Liver (tissue), 9 donors: ENCODE data around the gene TMEM165. TPM values are rescaled to one million over a fixed set of nuclear protein-coding genes. Genes with fewer than 3 reads are reported as not detected.

Experiments
- DNase-seq: peaks from one replicate; pipeline ENCODE4 v3.0.0-alpha.2; 2017; ENCODE audit warnings: low spot score
- H3K27ac ChIP-seq, 2 donors: one replicate each; pipeline ENCODE4 v1.7.0; 2013; ENCODE audit warnings: inconsistent platforms in 2 of 2, low read length in 2 of 2, control low read depth in 1 of 2, low read depth in 1 of 2, mild to moderate bottlenecking in 1 of 2
- H3K27me3 ChIP-seq, 4 donors: one replicate each; pipeline versions ENCODE4 v1.6.1 to v1.7.0; 2013; ENCODE audit warnings: low read length in 3 of 4, inconsistent platforms in 1 of 4, mild to moderate bottlenecking in 1 of 4, moderate library complexity in 1 of 4; ENCODE audit not compliant: control insufficient read depth in 4 of 4, insufficient read depth in 4 of 4
- H3K36me3 ChIP-seq, 4 donors: one replicate each; pipeline versions ENCODE4 v1.6.1 to v1.7.0; 2013; ENCODE audit warnings: low read length in 3 of 4, mild to moderate bottlenecking in 3 of 4, low read depth in 1 of 4, moderate library complexity in 1 of 4; ENCODE audit not compliant: control insufficient read depth in 4 of 4, insufficient read depth in 3 of 4
- H3K4me1 ChIP-seq, 4 donors: one replicate each; pipeline versions ENCODE4 v1.6.1 to v1.7.0; 2013; ENCODE audit warnings: low read length in 3 of 4, mild to moderate bottlenecking in 3 of 4, moderate library complexity in 1 of 4; ENCODE audit not compliant: control insufficient read depth in 4 of 4, insufficient read depth in 4 of 4
- H3K4me3 ChIP-seq, 3 donors: one replicate each; pipeline versions ENCODE4 v1.6.1 to v1.7.0; 2013; ENCODE audit warnings: low read length in 3 of 3, control low read depth in 1 of 3, low read depth in 1 of 3, mild to moderate bottlenecking in 1 of 3
- H3K9ac ChIP-seq, 2 donors: one replicate each; pipeline ENCODE4 v1.7.0; 2013; ENCODE audit warnings: low read length in 2 of 2, mild to moderate bottlenecking in 2 of 2, moderate library complexity in 2 of 2, control low read depth in 1 of 2, low read depth in 1 of 2
- H3K9me3 ChIP-seq, 4 donors: one replicate each; pipeline versions ENCODE4 v1.6.1 to v1.7.0; 2013; ENCODE audit warnings: low read length in 3 of 4; ENCODE audit not compliant: control insufficient read depth in 4 of 4
- EGR1 ChIP-seq, 2 donors: IDR thresholded peaks; 2 replicates each; pipeline ENCODE4 v1.6.1; 2016 to 2018; ENCODE audit warnings: antibody characterized with exemption in 2 of 2, low read depth in 2 of 2
- FOXA2 ChIP-seq: IDR thresholded peaks from 2 replicates; pipeline ENCODE4 v1.6.1; 2016; ENCODE audit warnings: antibody characterized with exemption
- HNF4G ChIP-seq: IDR thresholded peaks from 2 replicates; pipeline ENCODE4 v1.6.1; 2016; ENCODE audit warnings: antibody characterized with exemption
- JUND ChIP-seq, 2 donors: IDR thresholded peaks; 2 replicates each; pipeline ENCODE4 v1.6.1; 2016; ENCODE audit warnings: antibody characterized with exemption in 2 of 2
- NR2F2 ChIP-seq: IDR thresholded peaks from 2 replicates; pipeline ENCODE4 v1.6.1; 2016; ENCODE audit warnings: antibody characterized with exemption
- RAD21 ChIP-seq, 2 donors: IDR thresholded peaks; 2 replicates each; pipeline ENCODE4 v1.6.1; 2016; ENCODE audit warnings: antibody characterized with exemption in 2 of 2, mild to moderate bottlenecking in 2 of 2
- RXRA ChIP-seq, 2 donors: IDR thresholded peaks; 2 replicates each; pipeline ENCODE4 v1.6.1; 2017 to 2018; ENCODE audit warnings: antibody characterized with exemption in 2 of 2, mild to moderate bottlenecking in 1 of 2
- SP1 ChIP-seq: IDR thresholded peaks from 2 replicates; pipeline ENCODE4 v1.6.1; 2018; ENCODE audit warnings: antibody characterized with exemption, mild to moderate bottlenecking
- TAF1 ChIP-seq: conservative IDR thresholded peaks from 2 replicates; pipeline ENCODE4 v1.6.1; 2016; ENCODE audit warnings: antibody characterized with exemption, mild to moderate bottlenecking
- YY1 ChIP-seq: IDR thresholded peaks from 2 replicates; pipeline ENCODE4 v1.6.1; 2016; ENCODE audit warnings: antibody characterized with exemption, mild to moderate bottlenecking
- WGBS: extraction: QIAGEN DNeasy Blood & Tissue Kit; methylation state at CpG from one replicate; pipeline ENCODE4 v1.1.7; 2013; 5-methylcytosine and 5-hydroxymethylcytosine counted together
- polyA plus RNA-seq, 2 donors: library from polyadenylated mRNA; stranded (reverse) in 1 of 2; unstranded in 1 of 2; fragments of 200-250 nt in 1 of 2; fragments of >200 nt in 1 of 2; fragmentation: Nextera tagmentation in 1 of 2; extraction: Ambion mirVana in 1 of 2; gene quantifications; one replicate each; pipeline versions ENCODE4 v1.2.1 to v1.2.3, GENCODE V29; 2013 to 2015
- total RNA-seq, 2 donors: library from RNA; depleted of rRNA; stranded (reverse); fragments of >200 nt; gene quantifications; one replicate each; pipeline ENCODE4 v1.2.3, GENCODE V29; 2014
- TF ChIP-seq, protein P1 (sequence below): fragments of 150-350 bp; IDR thresholded peaks from 2 replicates; pipeline ENCODE4 v1.5.1; 2017; ENCODE audit warnings: improper control_type of control experiment, low read depth, low read length; ENCODE audit not compliant: missing input control
- TF ChIP-seq, protein P2 (sequence below): IDR thresholded peaks from 2 replicates; pipeline ENCODE4 v1.6.1; 2016; ENCODE audit warnings: antibody characterized with exemption
- TF ChIP-seq, protein P3 (sequence below): IDR thresholded peaks from 2 replicates; pipeline ENCODE4 v1.6.1; 2016; ENCODE audit warnings: antibody characterized with exemption
- TF ChIP-seq, protein P4 (sequence below): IDR thresholded peaks from 2 replicates; pipeline ENCODE4 v1.6.1; 2016; ENCODE audit warnings: antibody characterized with exemption
- TF ChIP-seq, protein P5 (sequence below): IDR thresholded peaks from 2 replicates; pipeline ENCODE4 v1.6.1; 2016; ENCODE audit warnings: antibody characterized with exemption, mild to moderate bottlenecking
- donor health status: healthy.
- donor health status: healthy.
- donor health status: healthy.
- donor health status: healthy.
- donor health status: healthy.

TMEM165 gene
- total and polyA plus RNA-seq, 4 donors, result 16.4 to 42.1 (median 29.1) TPM

DNA sequence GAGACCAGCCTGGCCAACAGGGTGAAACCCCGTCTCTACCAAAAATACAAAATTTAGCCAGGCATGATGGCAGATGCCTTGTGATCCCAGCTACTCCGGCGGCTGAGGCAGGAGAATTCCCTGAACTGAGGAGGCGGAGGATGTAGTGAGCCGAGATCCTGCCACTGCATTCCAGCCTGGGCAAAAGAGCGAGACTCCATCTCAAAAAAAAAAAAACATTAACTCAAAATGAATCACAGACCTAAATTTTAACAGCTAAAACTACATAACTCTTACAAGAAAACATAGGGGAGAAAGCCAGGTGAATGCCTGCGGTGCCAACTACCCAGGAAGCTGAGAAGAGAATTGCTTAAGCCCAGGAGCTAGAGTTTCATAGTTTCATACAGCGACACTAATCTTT lies 54.8 kb downstream of the TMEM165 start:
- peaks cover 6 to 33% (median 29%) of the 10 kb centered on the region in 4 donors for H3K36me3 ChIP-seq

DNA sequence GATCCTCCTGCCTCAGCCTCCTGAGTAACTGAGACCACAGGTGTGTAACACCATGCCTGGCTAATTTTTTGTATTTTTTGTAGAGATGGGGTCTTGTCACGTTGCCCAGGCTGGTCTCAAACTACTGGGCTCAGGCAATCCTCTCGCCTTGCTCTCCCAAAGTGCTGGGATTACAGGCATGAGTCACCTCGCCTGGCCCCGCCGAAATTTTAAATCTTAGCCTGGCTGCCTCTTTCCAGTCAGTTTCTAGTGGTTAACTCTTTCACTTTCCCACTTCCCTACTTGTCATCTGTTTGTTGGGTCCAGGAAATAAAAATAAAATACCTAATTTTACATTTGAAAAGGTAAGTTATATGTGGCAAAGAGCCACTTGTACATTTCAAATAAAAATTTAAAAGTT lies 62.4 kb downstream of the TMEM165 start:
- no peak overlapping the region for H3K27ac ChIP-seq
- H3K4me1 ChIP-seq, result no peaks in the 10 kb centered on the region
- peaks cover 0 to 21% (median 3%) of the 10 kb centered on the region in 4 donors for H3K36me3 ChIP-seq
- TF ChIP-seq EGR1 (IDR thresholded peaks at IDR 0.05; ENCODE audit: low read depth in 2 of 2) (no peak), TAF1 (no peak), RXRA (IDR thresholded peaks at IDR 0.05) (no peak), FOXA2 (no peak), NR2F2 (no peak), HNF4G (no peak), YY1 (no peak), JUND (IDR thresholded peaks at IDR 0.05) (no peak), RAD21 (IDR thresholded peaks at IDR 0.05) (no peak), SP1 (no peak)
- TF ChIP-seq, protein P1, sequence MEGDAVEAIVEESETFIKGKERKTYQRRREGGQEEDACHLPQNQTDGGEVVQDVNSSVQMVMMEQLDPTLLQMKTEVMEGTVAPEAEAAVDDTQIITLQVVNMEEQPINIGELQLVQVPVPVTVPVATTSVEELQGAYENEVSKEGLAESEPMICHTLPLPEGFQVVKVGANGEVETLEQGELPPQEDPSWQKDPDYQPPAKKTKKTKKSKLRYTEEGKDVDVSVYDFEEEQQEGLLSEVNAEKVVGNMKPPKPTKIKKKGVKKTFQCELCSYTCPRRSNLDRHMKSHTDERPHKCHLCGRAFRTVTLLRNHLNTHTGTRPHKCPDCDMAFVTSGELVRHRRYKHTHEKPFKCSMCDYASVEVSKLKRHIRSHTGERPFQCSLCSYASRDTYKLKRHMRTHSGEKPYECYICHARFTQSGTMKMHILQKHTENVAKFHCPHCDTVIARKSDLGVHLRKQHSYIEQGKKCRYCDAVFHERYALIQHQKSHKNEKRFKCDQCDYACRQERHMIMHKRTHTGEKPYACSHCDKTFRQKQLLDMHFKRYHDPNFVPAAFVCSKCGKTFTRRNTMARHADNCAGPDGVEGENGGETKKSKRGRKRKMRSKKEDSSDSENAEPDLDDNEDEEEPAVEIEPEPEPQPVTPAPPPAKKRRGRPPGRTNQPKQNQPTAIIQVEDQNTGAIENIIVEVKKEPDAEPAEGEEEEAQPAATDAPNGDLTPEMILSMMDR, result no peak
- TF ChIP-seq, protein P2, sequence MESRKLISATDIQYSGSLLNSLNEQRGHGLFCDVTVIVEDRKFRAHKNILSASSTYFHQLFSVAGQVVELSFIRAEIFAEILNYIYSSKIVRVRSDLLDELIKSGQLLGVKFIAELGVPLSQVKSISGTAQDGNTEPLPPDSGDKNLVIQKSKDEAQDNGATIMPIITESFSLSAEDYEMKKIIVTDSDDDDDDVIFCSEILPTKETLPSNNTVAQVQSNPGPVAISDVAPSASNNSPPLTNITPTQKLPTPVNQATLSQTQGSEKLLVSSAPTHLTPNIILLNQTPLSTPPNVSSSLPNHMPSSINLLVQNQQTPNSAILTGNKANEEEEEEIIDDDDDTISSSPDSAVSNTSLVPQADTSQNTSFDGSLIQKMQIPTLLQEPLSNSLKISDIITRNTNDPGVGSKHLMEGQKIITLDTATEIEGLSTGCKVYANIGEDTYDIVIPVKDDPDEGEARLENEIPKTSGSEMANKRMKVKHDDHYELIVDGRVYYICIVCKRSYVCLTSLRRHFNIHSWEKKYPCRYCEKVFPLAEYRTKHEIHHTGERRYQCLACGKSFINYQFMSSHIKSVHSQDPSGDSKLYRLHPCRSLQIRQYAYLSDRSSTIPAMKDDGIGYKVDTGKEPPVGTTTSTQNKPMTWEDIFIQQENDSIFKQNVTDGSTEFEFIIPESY, result no peak
- TF ChIP-seq, protein P3, sequence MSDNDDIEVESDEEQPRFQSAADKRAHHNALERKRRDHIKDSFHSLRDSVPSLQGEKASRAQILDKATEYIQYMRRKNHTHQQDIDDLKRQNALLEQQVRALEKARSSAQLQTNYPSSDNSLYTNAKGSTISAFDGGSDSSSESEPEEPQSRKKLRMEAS, result no peak
- TF ChIP-seq, protein P4, sequence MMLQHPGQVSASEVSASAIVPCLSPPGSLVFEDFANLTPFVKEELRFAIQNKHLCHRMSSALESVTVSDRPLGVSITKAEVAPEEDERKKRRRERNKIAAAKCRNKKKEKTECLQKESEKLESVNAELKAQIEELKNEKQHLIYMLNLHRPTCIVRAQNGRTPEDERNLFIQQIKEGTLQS, result no peak
- 93% methylated on average over 5 of the region's 5 CpGs for WGBS
- no peaks in the 10 kb centered on the region for H3K9me3 ChIP-seq
- no peak overlapping the region for H3K4me3 ChIP-seq
- H3K27me3 ChIP-seq, result no peaks in the 10 kb centered on the region
- no peak for DNase-seq
- H3K9ac ChIP-seq, result no peak overlapping the region

More for the DNA sequence above, 54.8 kb downstream of the TMEM165 start:
- no peaks in the 10 kb centered on the region for H3K4me1 ChIP-seq
- no peak overlapping the region for H3K9ac ChIP-seq
- H3K27ac ChIP-seq, result no peak overlapping the region
- no peaks in the 10 kb centered on the region for H3K27me3 ChIP-seq
- H3K4me3 ChIP-seq, result no peak overlapping the region
- no peaks in the 10 kb centered on the region for H3K9me3 ChIP-seq
- no peak for TF ChIP-seq SP1
- WGBS, result 85% methylated on average over 8 of the region's 8 CpGs
- DNase-seq, result no peak

DNA sequence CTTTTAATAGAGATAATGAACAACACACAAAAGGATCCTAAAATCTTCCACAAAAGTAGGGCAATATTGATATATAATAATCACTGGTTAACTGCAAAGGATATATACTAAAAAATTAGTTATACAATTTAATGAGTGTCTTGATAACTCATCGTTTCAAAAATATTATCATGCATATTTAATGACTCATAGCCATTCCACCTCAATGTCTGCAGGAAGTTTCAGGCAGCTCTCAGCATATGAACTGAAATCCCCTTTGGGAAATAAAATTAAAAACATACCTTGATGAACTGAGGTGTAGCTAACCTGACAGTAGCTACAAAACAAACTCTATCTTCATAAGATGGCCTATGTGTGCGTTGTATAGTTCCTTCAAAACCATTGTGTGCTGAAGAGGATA lies 62.9 kb downstream of the TMEM165 start:
- Histone ChIP-seq H3K4me3 (no peak overlapping the region), H3K27me3 (no peaks in the 10 kb centered on the region), H3K9ac (no peak overlapping the region), H3K9me3 (no peaks in the 10 kb centered on the region), H3K27ac (no peak overlapping the region), H3K4me1 (no peaks in the 10 kb centered on the region), H3K36me3 (peaks cover 0 to 21% (median 3%) of the 10 kb centered on the region in 4 donors)
- DNase-seq, result no peak
- 95% methylated on average over 2 of the region's 2 CpGs for WGBS
- TF ChIP-seq, protein P1, result no peak
- TF ChIP-seq NR2F2, result no peak
- TF ChIP-seq TAF1, result no peak
- TF ChIP-seq, protein P5, sequence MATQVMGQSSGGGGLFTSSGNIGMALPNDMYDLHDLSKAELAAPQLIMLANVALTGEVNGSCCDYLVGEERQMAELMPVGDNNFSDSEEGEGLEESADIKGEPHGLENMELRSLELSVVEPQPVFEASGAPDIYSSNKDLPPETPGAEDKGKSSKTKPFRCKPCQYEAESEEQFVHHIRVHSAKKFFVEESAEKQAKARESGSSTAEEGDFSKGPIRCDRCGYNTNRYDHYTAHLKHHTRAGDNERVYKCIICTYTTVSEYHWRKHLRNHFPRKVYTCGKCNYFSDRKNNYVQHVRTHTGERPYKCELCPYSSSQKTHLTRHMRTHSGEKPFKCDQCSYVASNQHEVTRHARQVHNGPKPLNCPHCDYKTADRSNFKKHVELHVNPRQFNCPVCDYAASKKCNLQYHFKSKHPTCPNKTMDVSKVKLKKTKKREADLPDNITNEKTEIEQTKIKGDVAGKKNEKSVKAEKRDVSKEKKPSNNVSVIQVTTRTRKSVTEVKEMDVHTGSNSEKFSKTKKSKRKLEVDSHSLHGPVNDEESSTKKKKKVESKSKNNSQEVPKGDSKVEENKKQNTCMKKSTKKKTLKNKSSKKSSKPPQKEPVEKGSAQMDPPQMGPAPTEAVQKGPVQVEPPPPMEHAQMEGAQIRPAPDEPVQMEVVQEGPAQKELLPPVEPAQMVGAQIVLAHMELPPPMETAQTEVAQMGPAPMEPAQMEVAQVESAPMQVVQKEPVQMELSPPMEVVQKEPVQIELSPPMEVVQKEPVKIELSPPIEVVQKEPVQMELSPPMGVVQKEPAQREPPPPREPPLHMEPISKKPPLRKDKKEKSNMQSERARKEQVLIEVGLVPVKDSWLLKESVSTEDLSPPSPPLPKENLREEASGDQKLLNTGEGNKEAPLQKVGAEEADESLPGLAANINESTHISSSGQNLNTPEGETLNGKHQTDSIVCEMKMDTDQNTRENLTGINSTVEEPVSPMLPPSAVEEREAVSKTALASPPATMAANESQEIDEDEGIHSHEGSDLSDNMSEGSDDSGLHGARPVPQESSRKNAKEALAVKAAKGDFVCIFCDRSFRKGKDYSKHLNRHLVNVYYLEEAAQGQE, result no peak
